NCI-H1930 (cell line): ENCODE data around the gene GSC.
"Not testable (repeated sequence)": the region's sequence is repeated elsewhere in the genome, so short reads cannot be mapped to it uniquely, and the experiment has no call there.

ENCODE experiments used
- DNase-seq, 2 experiments: peaks; one replicate each; lab custom pipeline; 2025; lab: John Stamatoyannopoulos, UW

GSC gene

DNA sequence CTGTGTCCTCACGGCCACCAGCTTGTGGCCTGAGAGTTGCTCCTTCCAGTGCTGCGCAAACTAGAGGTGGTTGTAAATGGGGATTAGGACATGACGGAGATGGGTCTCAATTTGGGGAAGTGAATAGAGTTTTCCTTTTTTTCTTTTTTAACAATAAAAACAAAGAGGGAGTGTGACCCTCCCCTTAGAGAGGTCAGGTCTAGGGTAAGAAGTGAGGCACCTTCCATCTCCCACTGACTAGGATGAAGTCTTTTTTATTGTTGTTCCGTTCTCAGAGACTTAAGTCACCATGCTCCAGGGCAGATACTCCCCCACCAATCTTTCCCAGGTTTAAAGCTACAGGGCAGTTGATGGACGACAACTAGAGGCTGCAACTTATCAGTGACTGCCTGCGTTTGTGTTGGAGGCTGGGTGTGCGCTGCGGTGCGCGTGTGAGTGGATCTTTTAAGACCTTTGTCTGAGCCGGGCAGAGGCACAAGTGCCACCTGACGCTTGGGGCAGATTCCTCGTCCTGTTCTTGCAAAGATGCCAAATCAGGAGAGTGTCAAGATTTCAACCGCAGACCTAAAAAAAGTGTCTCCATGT, 2.1 kb upstream of the GSC start:
- DNase-seq = no peak

GRCh38 chr14:94771158-94771905, 1.4 kb upstream of the GSC start:
- DNase-seq = no peak

- no peak for DNase-seq
These were observed 873 bp upstream of the GSC start for GRCh38 chr14:94770815-94771157.

- no peak for DNase-seq
These were observed 387 bp upstream of the GSC start for GRCh38 chr14:94770251-94770749.

DNA sequence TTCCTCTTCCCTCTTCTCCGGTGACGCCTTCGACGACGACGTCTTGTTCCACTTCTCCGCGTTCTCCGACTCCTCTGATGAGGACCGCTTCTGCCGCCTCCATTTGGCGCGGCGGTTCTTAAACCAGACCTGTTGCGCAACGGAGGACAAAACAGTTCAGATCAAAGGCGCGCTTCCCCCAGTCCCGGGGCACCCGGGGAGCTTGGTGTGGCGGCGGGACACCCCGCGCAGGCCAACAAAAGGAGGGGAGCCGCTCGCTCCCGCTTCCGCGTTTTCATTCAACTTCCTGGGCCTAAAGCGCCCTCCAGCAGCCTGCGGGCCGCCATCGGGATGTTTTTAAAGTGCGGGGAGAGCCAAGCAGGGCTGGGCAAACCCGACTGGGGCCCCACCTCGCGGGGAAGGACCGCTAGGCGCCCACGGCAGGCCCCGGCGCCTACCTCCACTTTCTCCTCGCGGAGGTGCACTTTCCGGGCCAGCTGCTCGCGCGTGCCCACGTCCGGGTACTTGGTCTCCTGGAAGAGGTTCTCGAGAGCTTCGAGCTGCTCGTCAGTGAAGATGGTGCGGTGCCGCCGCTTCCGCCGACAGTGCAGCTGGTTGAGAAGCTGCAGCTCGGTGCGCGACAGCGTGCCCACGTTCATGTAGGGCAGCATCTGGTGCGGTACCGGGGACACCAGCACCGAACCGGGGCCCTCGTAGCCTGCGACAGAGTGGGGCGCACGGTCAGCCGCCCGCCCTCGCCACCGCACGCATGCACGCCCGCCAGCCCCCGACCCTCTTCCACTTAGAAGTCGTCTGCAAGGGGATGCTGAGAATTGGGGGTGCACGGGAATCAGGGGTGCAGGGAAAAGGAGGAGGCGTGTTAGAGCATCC, 1.2 kb downstream of the GSC start:
- DNase-seq = no peak

GRCh38 chr14:94768141-94768520, 1.8 kb downstream of the GSC start:
- no peak for DNase-seq

- DNase-seq = no peak
These were observed 2.5 kb downstream of the GSC start for GRCh38 chr14:94767321-94767878.

DNA sequence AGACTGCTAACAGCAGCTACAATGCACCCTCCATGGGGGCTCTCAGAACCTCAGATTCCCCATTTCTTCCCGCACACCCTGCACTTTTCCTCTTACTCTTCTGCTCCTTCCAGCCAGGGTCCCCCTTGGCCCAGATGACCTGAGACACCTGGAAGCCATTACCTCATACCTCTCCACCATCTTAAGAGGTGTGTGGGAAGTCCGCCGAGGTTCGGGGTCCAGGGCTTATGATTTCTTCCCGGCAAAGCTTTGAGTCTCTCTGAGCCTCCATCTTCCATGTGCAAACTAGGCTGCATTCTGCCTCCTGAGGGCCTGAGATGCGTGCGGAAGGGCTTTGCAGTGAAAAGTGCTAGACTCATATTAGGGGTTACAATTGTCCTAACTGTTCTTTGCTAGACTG, 5.3 kb downstream of the GSC start:
- DNase-seq = no peak

DNA sequence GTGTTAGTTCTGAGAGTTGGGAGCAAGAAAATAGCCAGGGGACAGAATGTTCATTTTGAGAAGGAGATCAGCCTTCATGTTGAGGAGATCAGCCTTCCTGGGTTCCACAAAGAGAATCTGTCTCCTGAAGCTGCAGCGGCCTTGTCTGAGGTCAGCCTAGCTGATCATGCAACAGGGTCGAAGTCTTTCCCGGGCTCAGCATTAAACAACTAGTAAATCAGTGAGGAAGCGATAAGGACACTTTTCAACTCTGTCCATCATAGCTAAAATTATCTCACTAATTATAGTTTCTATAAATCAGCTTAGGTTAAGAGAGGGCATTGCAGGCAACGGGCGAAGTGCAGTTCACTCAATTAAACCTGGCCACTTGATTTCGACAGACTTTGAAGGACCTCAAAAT, 7.5 kb downstream of the GSC start:
- no peak for DNase-seq

GRCh38 chr14:94761997-94762377, 7.9 kb downstream of the GSC start:
- DNase-seq = no peak

- no peak for DNase-seq
These were observed 8.4 kb downstream of the GSC start for GRCh38 chr14:94761348-94761996.

GRCh38 chr14:94756310-94756882, 13.5 kb downstream of the GSC start:
- no peak for DNase-seq

GRCh38 chr14:94754391-94754942, 15.4 kb downstream of the GSC start:
- no peak for DNase-seq

DNA sequence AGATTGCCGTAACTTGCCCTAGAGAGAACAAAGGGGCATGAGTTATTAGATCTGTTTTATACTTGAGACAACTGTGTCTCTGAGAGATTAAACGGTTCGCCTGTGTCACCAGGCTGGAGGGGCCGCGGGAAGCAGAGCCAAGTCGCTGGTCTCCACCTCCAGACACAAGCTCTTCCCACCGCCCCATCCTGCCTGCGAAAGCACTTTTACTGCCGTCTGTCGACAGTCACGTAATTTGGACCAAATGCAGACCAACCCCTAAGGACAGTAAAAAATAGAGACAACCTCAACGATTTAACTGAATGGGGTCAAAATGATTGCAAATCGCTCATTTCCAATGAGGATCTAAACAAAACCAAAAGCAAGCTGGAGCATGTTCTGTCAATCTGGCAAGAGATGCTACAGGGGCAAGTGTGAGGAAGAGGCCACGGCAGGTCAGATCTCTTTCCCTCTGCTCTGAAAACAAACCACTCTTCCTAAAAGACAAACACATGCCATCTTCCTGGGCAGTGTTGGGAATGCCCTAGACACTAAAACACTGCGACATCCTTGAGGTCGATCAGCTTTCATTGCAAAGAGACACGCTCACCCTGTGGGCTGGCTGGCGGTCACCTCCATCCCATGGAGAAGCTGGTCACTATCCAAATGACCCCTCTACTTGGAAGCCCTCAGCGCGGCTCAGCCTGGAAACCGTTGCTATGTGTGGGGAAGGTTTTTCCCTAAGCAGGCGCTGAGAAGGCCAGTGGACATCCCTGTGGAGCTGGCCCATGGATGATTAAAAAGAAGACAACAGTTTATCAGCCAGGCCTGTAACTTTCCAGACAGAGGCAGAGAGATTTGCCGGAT, 17.1 kb downstream of the GSC start:
- no peak for DNase-seq

- DNase-seq = no peak
These were observed 18.0 kb downstream of the GSC start for GRCh38 chr14:94751956-94752355.

DNA sequence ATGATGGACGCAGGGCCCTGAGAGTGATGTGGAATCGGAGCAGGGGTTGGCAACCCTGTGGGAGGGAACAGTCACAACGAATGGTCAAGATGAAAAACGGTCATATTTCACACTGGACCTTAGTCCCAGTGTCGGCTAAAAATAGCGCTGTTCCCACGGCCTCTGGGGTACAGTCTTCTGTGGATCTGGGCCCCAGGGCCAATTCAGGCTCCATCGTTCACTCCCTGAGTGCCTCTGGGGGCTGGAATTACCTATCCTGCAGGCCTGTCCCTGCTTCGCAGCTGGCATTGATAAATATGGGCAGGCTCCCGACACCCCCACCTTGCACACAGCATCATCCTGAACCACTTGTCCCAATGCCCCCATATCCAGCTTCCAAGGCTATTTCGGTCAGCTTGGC, 18.6 kb downstream of the GSC start:
- no peak for DNase-seq

DNA sequence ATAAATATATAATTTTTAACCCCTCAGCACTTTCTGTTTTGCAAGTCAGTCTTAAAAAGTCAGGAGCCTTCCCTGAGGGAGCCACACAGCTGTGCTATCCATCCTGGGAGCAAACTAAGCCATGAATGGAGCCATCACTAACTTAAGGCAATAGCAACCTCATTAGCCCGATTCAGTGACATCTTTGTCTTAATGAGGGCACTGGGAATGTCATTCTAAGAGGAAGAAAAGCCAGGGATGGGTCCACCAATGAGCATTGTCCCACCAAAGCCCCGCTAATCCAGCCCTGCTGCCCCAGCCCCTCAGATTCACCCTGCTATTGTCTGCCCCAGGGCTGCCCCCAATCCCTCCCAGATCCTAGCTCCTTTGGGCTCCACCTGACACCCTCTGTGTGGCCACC, 19.5 kb downstream of the GSC start:
- no peak for DNase-seq

DNA sequence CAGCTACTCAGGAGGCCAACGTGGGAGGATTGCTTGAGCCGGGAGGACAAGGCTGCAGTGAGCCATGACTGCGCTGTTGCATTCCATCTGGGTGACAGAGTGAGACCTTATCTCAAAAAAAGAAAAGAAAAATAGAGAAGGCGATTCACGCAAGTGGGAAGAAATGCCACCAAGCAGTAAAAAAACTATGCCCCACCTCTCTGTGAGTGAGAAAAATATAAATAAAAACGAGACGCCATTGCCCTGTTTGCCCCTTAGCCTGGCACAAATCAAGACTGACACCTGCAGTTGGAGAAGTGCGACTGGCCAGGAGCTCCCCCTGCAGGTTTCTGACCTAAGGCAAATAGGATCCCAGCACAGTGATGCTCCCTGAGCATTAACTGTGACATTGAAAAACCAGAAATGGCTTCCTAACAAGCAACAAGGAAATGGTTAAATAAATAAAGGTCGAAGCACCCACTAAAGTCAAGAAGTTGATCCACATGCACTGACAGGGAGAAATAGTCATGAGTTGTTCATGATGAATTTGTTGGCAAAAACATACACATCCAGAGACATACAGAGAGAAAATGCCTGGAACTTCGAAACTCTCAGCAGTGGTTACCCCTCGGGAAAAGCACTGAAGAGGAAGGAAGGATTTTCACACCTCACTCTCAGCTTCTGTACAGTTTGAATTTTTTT, 21.1 kb downstream of the GSC start:
- peak in 1 of 2 experiments; percentile 30 for DNase-seq

DNA sequence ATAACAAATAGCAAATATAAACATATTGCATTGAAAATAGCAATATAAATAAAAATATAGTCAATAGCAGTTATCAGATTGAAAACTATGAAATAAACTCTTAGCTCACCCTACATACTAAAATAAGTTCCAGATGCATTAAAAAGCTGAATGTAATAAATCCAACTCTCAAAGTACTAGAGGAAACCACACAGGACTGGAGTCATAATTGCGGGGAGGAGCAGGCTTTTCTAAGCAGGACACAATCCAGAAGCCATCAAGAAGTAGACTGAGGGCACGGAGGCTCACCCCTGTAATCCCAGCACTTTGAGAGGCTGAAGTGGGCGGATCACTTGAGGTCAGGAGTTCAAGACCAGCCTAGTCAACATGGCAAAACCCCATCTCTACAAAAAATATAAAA, 22.2 kb downstream of the GSC start:
- DNase-seq = no peak

GRCh38 chr14:94747153-94747552, 22.8 kb downstream of the GSC start:
- DNase-seq = not testable (repeated sequence)
